GM23338 (cell line): ENCODE results near the gene RXFP4.

Experiments used
- CREB1 ChIP-seq: fragments of 250-450 bp; sonication (Bioruptor Pico); IDR thresholded peaks from 2 replicates; pipeline ENCODE4 v1.5.0; 2020; ENCODE audit warnings: low read depth, mild to moderate bottlenecking, moderate library complexity
- CTCF ChIP-seq, 2 experiments: fragments of 200-600 bp in 1 of 2; sonication (generic) in 1 of 2; conservative IDR thresholded peaks; 2 replicates each; pipeline versions ENCODE4 v1.5.1 to v1.6.1; 2016 to 2017; ENCODE audit warnings: antibody characterized with exemption in 2 of 2, low read depth in 2 of 2, mild to moderate bottlenecking in 2 of 2, moderate library complexity in 1 of 2
- EZH2 ChIP-seq: fragments of 200-600 bp; sonication (generic); IDR thresholded peaks from one replicate; pipeline ENCODE4 v1.8.0; 2017; ENCODE audit warnings: antibody characterized with exemption, mild to moderate bottlenecking, low read depth; ENCODE audit not compliant: unreplicated experiment
- EZH2phosphoT487 ChIP-seq: fragments of 200-600 bp; sonication (generic); IDR thresholded peaks from one replicate; pipeline ENCODE4 v1.8.1; 2018; ENCODE audit warnings: antibody characterized with exemption; ENCODE audit not compliant: unreplicated experiment
- JUNB ChIP-seq: IDR thresholded peaks from one replicate; pipeline ENCODE4 v1.6.1; 2016; ENCODE audit warnings: antibody characterized with exemption; ENCODE audit not compliant: unreplicated experiment
- NANOG ChIP-seq: IDR thresholded peaks from 2 replicates; pipeline ENCODE4 v1.6.1; 2016; ENCODE audit warnings: antibody characterized with exemption, borderline replicate concordance
- POLR2AphosphoS5 ChIP-seq: IDR thresholded peaks from 2 replicates; pipeline ENCODE4 v1.6.1; 2016; ENCODE audit warnings: antibody characterized with exemption, low read depth
- REST ChIP-seq: IDR thresholded peaks from one replicate; pipeline ENCODE4 v1.6.1; 2018; ENCODE audit warnings: antibody characterized with exemption; ENCODE audit not compliant: unreplicated experiment
- STAT1 ChIP-seq: IDR thresholded peaks from one replicate; pipeline ENCODE4 v1.6.1; 2016; ENCODE audit warnings: antibody characterized with exemption; ENCODE audit not compliant: unreplicated experiment
- ZNF331 ChIP-seq: fragments of 250-450 bp; sonication (Bioruptor Pico); IDR thresholded peaks from 2 replicates; pipeline ENCODE4 v1.5.0; 2020; ENCODE audit warnings: low read depth, mild to moderate bottlenecking, moderate library complexity
- ZNF462 ChIP-seq: fragments of 250-450 bp; sonication (Bioruptor Pico); IDR thresholded peaks from 2 replicates; pipeline ENCODE4 v1.5.0; 2020; ENCODE audit warnings: mild to moderate bottlenecking, moderate library complexity

DNA sequence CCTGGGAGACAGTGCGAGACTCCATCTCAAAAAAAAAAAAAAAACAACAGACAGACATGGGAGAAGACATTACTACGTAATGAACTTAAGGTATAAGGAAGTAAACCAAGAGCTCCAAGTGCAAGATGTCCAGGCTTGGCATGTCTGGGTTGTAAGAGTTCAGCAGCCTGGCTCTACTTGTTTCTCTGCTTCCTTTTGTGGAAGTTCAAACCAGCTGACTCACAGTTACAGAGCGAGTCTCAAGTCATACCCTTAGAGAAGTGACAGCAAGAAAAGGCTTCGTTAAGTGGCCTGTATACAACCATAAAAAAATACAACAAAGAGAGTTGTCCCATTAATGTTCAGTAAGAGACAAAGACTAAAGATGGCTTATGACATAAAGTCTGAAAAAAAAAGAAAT, 31.5 kb upstream of the RXFP4 start:
- TF ChIP-seq CTCF (conservative IDR thresholded peaks at IDR 0.05; ENCODE audit: low read depth in 2 of 2) (no peak), EZH2 (no peak), CREB1 (no peak), ZNF331 (no peak), POLR2AphosphoS5 (no peak), EZH2phosphoT487 (no peak), REST (no peak), ZNF462 (no peak), STAT1 (no peak), NANOG (no peak), JUNB (no peak)
